K562 (cell line): ENCODE data around the gene SH3BGRL3. TPM values are rescaled to one million over a fixed set of nuclear protein-coding genes. Genes with fewer than 3 reads are reported as not detected.

Experiments
- ATAC-seq: fragments of 200-7000 bp; cut with Tn5 transposase; 3 replicates; pipeline ENCODE4 v1.9.1; 2020; ENCODE audit warnings: moderate library complexity
- BruUV-seq: library from RNA; stranded (reverse); fragments of 400-500 nt; replicated peaks from 2 replicates; lab custom pipeline; 2021; lab: Mats Ljungman, UMichigan
- CTCF ChIA-PET: fragments of 300-600 bp; formaldehyde crosslinking; extraction: SDS; loops from one replicate; lab custom pipeline; 2021; ENCODE audit warnings: low intra/inter-chr PET ratio; lab: Yijun Ruan, JAX
- POLR2A ChIA-PET: fragments of 300-600, 350-650 bp; sonication (Branson Sonifier 250); formaldehyde crosslinking; extraction: SDS; loops from one replicate; lab custom pipeline; 2021; ENCODE audit warnings: antibody characterized with exemption, inconsistent platforms; lab: Yijun Ruan, JAX
- DNase-seq, 4 experiments: peaks; one replicate each; pipeline versions ENCODE4 v3.0.0 to v3.0.0-alpha.2; 2011 to 2018; ENCODE audit warnings: low spot score in 3 of 4, mixed read lengths in 3 of 4; ENCODE audit errors: extremely low read depth in 1 of 4
- FAIRE-seq: peaks from 2 replicates; lab custom pipeline; 2011; peaks lifted over from hg19 to GRCh38; lab: Jason Lieb, UNC
- H2AFZ ChIP-seq: 2 replicates; pipeline ENCODE4 v1.6.0; 2011; ENCODE audit warnings: low read depth, low read length, control low read depth, inconsistent platforms
- H3K27ac ChIP-seq: fragments of 200-600 bp; 3 replicates; pipeline ENCODE4 v1.8.0; 2011; ENCODE audit warnings: low read depth, mild to moderate bottlenecking, control low read depth, inconsistent platforms, low read length, moderate library complexity, mixed read lengths; ENCODE audit errors: extremely low read depth
- H3K27me3 ChIP-seq, 2 experiments: fragments of 300-600 bp in 1 of 2; 2 replicates in 1 of 2; 3 replicates in 1 of 2; pipeline versions ENCODE4 v1.6.0 to v1.8.0; 2011; ENCODE audit warnings: inconsistent platforms in 2 of 2, low read length in 2 of 2, mild to moderate bottlenecking in 1 of 2, mixed read lengths in 1 of 2, moderate library complexity in 1 of 2; ENCODE audit not compliant: control insufficient read depth in 2 of 2, insufficient read depth in 2 of 2
- H3K36me3 ChIP-seq: fragments of 300-600 bp; 3 replicates; pipeline ENCODE4 v1.8.0; 2011; ENCODE audit warnings: mild to moderate bottlenecking, low read length, inconsistent platforms; ENCODE audit not compliant: control insufficient read depth, insufficient read depth
- H3K4me1 ChIP-seq, 2 experiments: fragments of 200-600 bp in 1 of 2; replicated peaks in 1 of 2; 2 replicates in 1 of 2; 3 replicates in 1 of 2; pipeline versions ENCODE4 v1.5.1 to v1.8.0; 2011; ENCODE audit warnings: inconsistent platforms in 2 of 2, low read length in 2 of 2, mild to moderate bottlenecking in 1 of 2, mixed read lengths in 1 of 2, moderate library complexity in 1 of 2; ENCODE audit not compliant: control insufficient read depth in 2 of 2, insufficient read depth in 2 of 2
- H3K4me2 ChIP-seq: 2 replicates; pipeline ENCODE4 v1.6.1; 2011; ENCODE audit warnings: low read length, control low read depth, inconsistent platforms, mixed read lengths; ENCODE audit not compliant: insufficient read depth
- H3K4me3 ChIP-seq: fragments of 200-600 bp; sonication (generic), shearing (Covaris generic); 2 replicates; pipeline ENCODE4 v1.5.1; 2016; ENCODE audit warnings: control low read depth, inconsistent platforms
- H3K79me2 ChIP-seq: fragments of 200-600 bp; 3 replicates; pipeline ENCODE4 v1.8.0; 2011; ENCODE audit warnings: low read length, inconsistent platforms; ENCODE audit not compliant: control insufficient read depth, insufficient read depth
- H3K9ac ChIP-seq, 2 experiments: 2 replicates each; pipeline versions ENCODE4 v1.6.0 to v1.6.1; 2011; ENCODE audit warnings: low read depth in 2 of 2, low read length in 2 of 2, control low read depth in 1 of 2, inconsistent platforms in 1 of 2, mild to moderate bottlenecking in 1 of 2, mixed read lengths in 1 of 2; ENCODE audit not compliant: insufficient read depth in 1 of 2
- H3K9me1 ChIP-seq: one replicate; pipeline ENCODE4 v1.6.0; 2011; ENCODE audit warnings: inconsistent platforms, mild to moderate bottlenecking, low read length, moderate library complexity; ENCODE audit not compliant: control insufficient read depth, insufficient read depth
- H3K9me3 ChIP-seq: replicated peaks from 2 replicates; pipeline ENCODE4 v1.5.1; 2011; ENCODE audit warnings: low read depth, low read length, inconsistent platforms; ENCODE audit not compliant: control insufficient read depth, insufficient read depth
- H4K20me1 ChIP-seq: replicated peaks from 2 replicates; pipeline ENCODE4 v1.6.1; 2011; ENCODE audit warnings: low read length, inconsistent platforms, mixed read lengths; ENCODE audit not compliant: control insufficient read depth, insufficient read depth
- CBX1 ChIP-seq: sonication (generic); IDR thresholded peaks from 2 replicates; pipeline ENCODE4 v1.6.1; 2016; ENCODE audit warnings: antibody characterized with exemption, low read depth, mild to moderate bottlenecking
- CBX5 ChIP-seq: IDR thresholded peaks from 2 replicates; pipeline ENCODE4 v1.6.1; 2014; ENCODE audit warnings: low read depth, borderline replicate concordance
- ESRRA ChIP-seq: fragments of 450-650 bp; IDR thresholded peaks from 2 replicates; pipeline ENCODE4 v1.6.1; 2014; ENCODE audit warnings: low read depth, mild to moderate bottlenecking, moderate library complexity, borderline replicate concordance
- ESRRB ChIP-seq: fragments of 250-450 bp; sonication (Bioruptor Pico); IDR thresholded peaks from 2 replicates; pipeline ENCODE4 v1.5.0; 2020; ENCODE audit warnings: mild to moderate bottlenecking, moderate library complexity, borderline replicate concordance
- EWSR1 ChIP-seq: fragments of 450-650 bp; IDR thresholded peaks from 2 replicates; pipeline ENCODE4 v1.6.1; 2018; ENCODE audit warnings: borderline replicate concordance, mild to moderate bottlenecking, low read depth, moderate library complexity; ENCODE audit not compliant: partially characterized antibody
- FOS ChIP-seq: IDR thresholded peaks from 3 replicates; pipeline ENCODE4 v1.6.1; 2011; ENCODE audit not compliant: insufficient read length; ENCODE audit errors: extremely low read depth
- HDAC3 ChIP-seq: fragments of 450-650 bp; IDR thresholded peaks from 2 replicates; pipeline ENCODE4 v1.6.1; 2018; ENCODE audit warnings: borderline replicate concordance, mild to moderate bottlenecking, moderate library complexity; ENCODE audit not compliant: partially characterized antibody
- HIVEP1 ChIP-seq: fragments of 250-450 bp; sonication (Bioruptor Pico); IDR thresholded peaks from 2 replicates; pipeline ENCODE4 v1.4.0; 2020; ENCODE audit warnings: mild to moderate bottlenecking
- NEUROD1 ChIP-seq: fragments of 150-350 bp; IDR thresholded peaks from 2 replicates; pipeline ENCODE4 v1.6.1; 2014; ENCODE audit warnings: borderline replicate concordance, low read length, low read depth; ENCODE audit not compliant: partially characterized antibody
- NUFIP1 ChIP-seq: fragments of 450-650 bp; IDR thresholded peaks from 2 replicates; pipeline ENCODE4 v1.6.1; 2018; ENCODE audit not compliant: partially characterized antibody
- TAL1 ChIP-seq: fragments of 450-650 bp; IDR thresholded peaks from 2 replicates; pipeline ENCODE4 v1.6.1; 2016; ENCODE audit warnings: mild to moderate bottlenecking
- ZBTB34 ChIP-seq: fragments of 250-450 bp; sonication (Bioruptor Pico); IDR thresholded peaks from 2 replicates; pipeline ENCODE4 v1.8.0; 2021; ENCODE audit warnings: mild to moderate bottlenecking, moderate library complexity
- WGBS: fragments of 100-300 bp; shearing (Covaris generic); methylation state at CpG from one replicate; pipeline ENCODE4 v1.1.6; 2016; ENCODE audit warnings: low coverage, mixed read lengths; ENCODE audit not compliant: insufficient coverage; ENCODE audit errors: missing lambda C conversion rate; 5-methylcytosine and 5-hydroxymethylcytosine counted together
- in situ Hi-C: fragments of 300-500 bp; cut with MboI; formaldehyde crosslinking; loops from 4 replicates; pipeline ENCODE4 v1.15.0; 2018; ENCODE audit warnings: inconsistent platforms, mixed read lengths
- intact Hi-C: fragments of 100-400 bp; cut with micrococcal nuclease; formaldehyde crosslinking; loops from 2 replicates; pipeline ENCODE4 v1.14.2; 2022
- polyA plus RNA-seq, 8 experiments: library from polyadenylated mRNA; depleted of rRNA in 4 of 8; stranded (reverse) in 5 of 8; unstranded in 3 of 8; fragments of >200 nt; fragmentation: Nextera tagmentation in 2 of 8; fragmentation: Illumina TruSeq in 1 of 8; extraction: Ambion mirVana in 2 of 8; extraction: Trizol in 1 of 8; gene quantifications; 2 replicates each; pipeline versions ENCODE4 v1.2.1 to v1.2.3, GENCODE V29; 2011 to 2014; ENCODE audit warnings: inconsistent platforms in 1 of 8, missing spikeins in 1 of 8
- total RNA-seq, 7 experiments: library from RNA; depleted of rRNA in 6 of 7; stranded (reverse); fragments of >200 nt in 6 of 7; fragmentation: Illumina TruSeq in 2 of 7; extraction: Trizol in 2 of 7; gene quantifications; 2 replicates each; pipeline versions ENCODE4 v1.2.1 to v1.2.3, GENCODE V29; 2011 to 2021; ENCODE audit warnings: low replicate concordance in 1 of 7

The SH3BGRL3 gene
- total and polyA plus RNA-seq, 9 of the 15 experiments (the other 6 are each of a cell fraction or from before 2014, with no cell fraction given) = 30.3 to 140 (median 54.2) TPM

GRCh38 chr1:26239936-26240335, 40.0 kb upstream of the SH3BGRL3 start:
- DNase-seq (no peak), ATAC-seq (no peak)
- POLR2A ChIA-PET = no interaction called here
- Histone ChIP-seq H3K27ac (no peak overlapping the region), H3K36me3 (peaks cover 76% of the 10 kb centered on the region), H3K9ac (no peak overlapping the region), H3K9me1 (no peaks in the 10 kb centered on the region), H4K20me1 (peaks cover 26% of the 10 kb centered on the region), H3K27me3 (no peaks in the 10 kb centered on the region)
- intact Hi-C loops = loop anchor here (5.0 kb wide), 1 partner anchor 128 kb away; the partner anchor contains the start of gene PDIK1L
- TF ChIP-seq ESRRB (no peak), ESRRA (no peak), CBX5 (no peak), CBX1 (no peak), NEUROD1 (no peak), HIVEP1 (no peak), TAL1 (no peak), ZBTB34 (CRISPR knock-in tag) (no peak), EWSR1 (no peak), NUFIP1 (no peak), HDAC3 (no peak), FOS (no peak)
- TF ChIP-seq, all 486 proteins: peak for 0
- no peaks in the 10 kb centered on the region for H3K9me3 ChIP-seq
- 85% methylated on average over 4 of the region's 4 CpGs for WGBS
- no peak overlapping the region for H3K4me3 ChIP-seq
- no peak overlapping the region for H2AFZ ChIP-seq
- FAIRE-seq = no peak
- H3K79me2 ChIP-seq = peaks cover 99% of the 10 kb centered on the region
- H3K4me2 ChIP-seq = no peak overlapping the region
- in situ Hi-C loops = no loop called here
- CTCF ChIA-PET = no interaction called here
- no TSS peak for BruUV-seq
- peaks cover 7 to 18% of the 10 kb centered on the region in 2 experiments; a peak in 3 of 5 replicates for H3K4me1 ChIP-seq
